ENCODE measurements around the gene EHF.

EHF gene

GRCh38 chr11:34696862-34697261 is 76.0 kb downstream of the EHF start:
- Histone ChIP-seq H3K36me3 (no peaks in the 10 kb centered on the region), H3K4me1 (no peaks in the 10 kb centered on the region), H3K27me3 (no peaks in the 10 kb centered on the region), H3K9me3 (no peaks in the 10 kb centered on the region), H3K4me3 (no peak overlapping the region), H3K27ac (no peak overlapping the region)
- intact Hi-C loops (cut with DNase I; ENCODE audit: low total_unique reads), result no loop called here
- no peak for DNase-seq
- TF ChIP-seq CTCF (IDR thresholded peaks at IDR 0.05), result no peak

GRCh38 chr11:34706709-34707461 is 86.0 kb downstream of the EHF start:
- Histone ChIP-seq H3K4me1 (no peaks in the 10 kb centered on the region), H3K4me3 (no peak overlapping the region), H3K36me3 (no peaks in the 10 kb centered on the region), H3K27me3 (no peaks in the 10 kb centered on the region), H3K9me3 (peaks cover 0 to 10% (median 0%) of the 10 kb centered on the region in 3 donors), H3K27ac (no peak overlapping the region)
- TF ChIP-seq CTCF (IDR thresholded peaks at IDR 0.05), result no peak
- no peak for DNase-seq
- intact Hi-C loops (cut with DNase I; ENCODE audit: low total_unique reads), result no loop called here

GRCh38 chr11:34707462-34707840 is 86.6 kb downstream of the EHF start:
- peaks cover 0 to 10% (median 3%) of the 10 kb centered on the region in 3 donors for H3K9me3 ChIP-seq
- H3K27ac ChIP-seq, result no peak overlapping the region
- no peaks in the 10 kb centered on the region for H3K27me3 ChIP-seq
- TF ChIP-seq CTCF (IDR thresholded peaks at IDR 0.05), result no peak
- intact Hi-C loops (cut with DNase I; ENCODE audit: low total_unique reads), result no loop called here
- H3K4me3 ChIP-seq, result no peak overlapping the region
- DNase-seq, result no peak
- no peaks in the 10 kb centered on the region for H3K4me1 ChIP-seq
- H3K36me3 ChIP-seq, result no peaks in the 10 kb centered on the region

Measured in tibial artery (tissue), 4 donors.